IPS-20b (cell line): ENCODE results near the gene MYO18A.

ENCODE experiments used
- H3K27ac ChIP-seq: one replicate; pipeline ENCODE4 v1.5.1; 2013; ENCODE audit warnings: low read length
- H3K27me3 ChIP-seq: 2 replicates; pipeline ENCODE4 v1.6.1; 2013; ENCODE audit warnings: mild to moderate bottlenecking, low read length, inconsistent platforms; ENCODE audit not compliant: insufficient read depth
- H3K36me3 ChIP-seq: 2 replicates; pipeline ENCODE4 v1.6.1; 2013; ENCODE audit warnings: low read depth, mild to moderate bottlenecking, inconsistent platforms, low read length, moderate library complexity; ENCODE audit not compliant: insufficient read depth
- H3K4me1 ChIP-seq: 2 replicates; pipeline ENCODE4 v1.6.1; 2013; ENCODE audit warnings: mild to moderate bottlenecking, control low read depth, inconsistent platforms, low read length, moderate library complexity; ENCODE audit not compliant: insufficient read depth
- H3K4me3 ChIP-seq: 2 replicates; pipeline ENCODE4 v1.5.1; 2013; ENCODE audit warnings: mild to moderate bottlenecking, low read length, inconsistent platforms
- H3K9ac ChIP-seq: 2 replicates; pipeline ENCODE4 v1.6.1; 2013; ENCODE audit warnings: low read depth, mild to moderate bottlenecking, inconsistent platforms, low read length, moderate library complexity
- H3K9me3 ChIP-seq: 2 replicates; pipeline ENCODE4 v1.6.1; 2013; ENCODE audit warnings: mild to moderate bottlenecking, low read depth, low read length, inconsistent platforms; ENCODE audit not compliant: insufficient read depth

Gene MYO18A

DNA sequence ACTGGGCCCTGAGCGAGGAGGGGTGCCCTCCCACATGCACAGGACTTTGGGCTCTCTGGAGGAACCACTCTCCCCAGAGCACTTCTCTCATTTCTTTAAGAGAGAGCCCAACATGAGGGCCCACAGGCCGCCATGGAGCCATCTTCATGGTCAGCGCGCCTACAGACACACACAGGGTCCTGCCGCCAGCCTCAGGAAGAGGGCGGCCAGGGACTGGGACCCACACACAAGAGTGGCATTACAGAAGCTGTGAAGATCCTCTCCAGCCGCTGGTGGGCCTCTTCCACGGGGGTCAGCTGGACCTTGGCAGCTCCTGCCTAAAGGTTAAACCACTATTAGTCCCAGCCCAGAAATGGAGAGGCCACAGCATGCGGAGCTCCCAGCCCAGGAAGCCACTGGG lies 54.5 kb downstream of the MYO18A start:
- no peak overlapping the region for H3K9ac ChIP-seq
- peaks cover 4% of the 10 kb centered on the region; the same call in 1 of the 2 replicates for H3K36me3 ChIP-seq

DNA sequence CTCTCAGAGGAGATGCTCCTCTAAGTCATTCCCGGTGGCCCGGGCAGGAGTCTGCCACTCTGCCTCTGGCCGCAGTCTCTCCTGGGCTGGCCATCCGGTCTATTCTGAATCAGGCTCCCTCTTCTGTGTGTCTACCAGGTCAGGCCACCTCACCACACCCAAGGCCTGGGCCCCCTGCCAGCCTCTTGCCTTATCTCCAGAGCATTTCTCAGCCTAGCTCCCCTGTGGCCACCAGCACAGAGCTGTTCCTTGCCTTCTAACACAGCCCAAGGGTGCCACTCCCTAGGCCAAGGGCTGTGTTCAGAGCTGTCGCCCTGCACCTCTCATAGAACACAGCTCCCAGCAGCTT lies 55.3 kb downstream of the MYO18A start:
- H3K9ac ChIP-seq = no peak overlapping the region; the same call in 1 of the 2 replicates
- H3K27me3 ChIP-seq = no peaks in the 10 kb centered on the region
- H3K4me1 ChIP-seq = no peaks in the 10 kb centered on the region
- peaks cover 11% of the 10 kb centered on the region; the same call in 1 of the 2 replicates for H3K36me3 ChIP-seq
- H3K9me3 ChIP-seq = no peaks in the 10 kb centered on the region
- no peak overlapping the region for H3K27ac ChIP-seq
- no peak overlapping the region for H3K4me3 ChIP-seq

More for the DNA sequence above, 54.5 kb downstream of the MYO18A start:
- no peak overlapping the region for H3K4me3 ChIP-seq
- H3K27ac ChIP-seq = no peak overlapping the region
- no peaks in the 10 kb centered on the region for H3K4me1 ChIP-seq
- H3K9me3 ChIP-seq = no peaks in the 10 kb centered on the region
- no peaks in the 10 kb centered on the region for H3K27me3 ChIP-seq

GRCh38 chr17:29124135-29124924 lies 55.9 kb downstream of the MYO18A start:
- H3K36me3 ChIP-seq = peaks cover 11% of the 10 kb centered on the region; the same call in 1 of the 2 replicates
- no peak overlapping the region for H3K27ac ChIP-seq
- H3K9ac ChIP-seq = no peak overlapping the region

GRCh38 chr17:29123111-29123510 lies 57.1 kb downstream of the MYO18A start:
- Histone ChIP-seq H3K9ac (no peak overlapping the region), H3K27me3 (no peaks in the 10 kb centered on the region), H3K27ac (no peak overlapping the region), H3K36me3 (peaks cover 17% of the 10 kb centered on the region; the same call in 1 of the 2 replicates), H3K4me3 (no peak overlapping the region), H3K9me3 (no peaks in the 10 kb centered on the region), H3K4me1 (no peaks in the 10 kb centered on the region)

More at GRCh38 chr17:29124135-29124924, 55.9 kb downstream of the MYO18A start:
- H3K4me1 ChIP-seq = no peaks in the 10 kb centered on the region
- no peaks in the 10 kb centered on the region for H3K27me3 ChIP-seq
- H3K9me3 ChIP-seq = no peaks in the 10 kb centered on the region
- no peak overlapping the region for H3K4me3 ChIP-seq

DNA sequence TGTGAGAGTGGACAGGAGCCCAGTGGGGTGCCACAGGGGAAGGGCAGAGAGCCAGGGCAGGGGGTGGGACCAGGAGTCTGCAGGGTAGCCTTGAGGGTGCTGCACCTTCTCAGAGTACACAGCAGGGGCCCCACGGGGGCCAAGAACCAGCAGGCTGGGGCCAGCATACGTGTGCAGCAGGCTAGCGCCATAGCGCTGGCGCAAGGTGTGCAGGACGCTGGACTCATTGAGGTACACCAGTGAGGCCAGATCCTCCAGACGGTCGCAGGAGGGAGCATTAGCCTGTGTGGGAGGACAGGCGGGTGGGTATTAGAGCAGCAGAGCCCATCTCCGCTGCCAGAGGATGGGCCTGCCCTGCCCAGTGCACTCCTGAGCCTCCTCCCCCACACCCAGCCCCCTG lies 58.8 kb downstream of the MYO18A start:
- Histone ChIP-seq H3K36me3 (peaks cover 17% of the 10 kb centered on the region; the same call in 1 of the 2 replicates), H3K4me3 (no peak overlapping the region), H3K9ac (no peak overlapping the region), H3K27ac (no peak overlapping the region), H3K9me3 (no peaks in the 10 kb centered on the region), H3K4me1 (no peaks in the 10 kb centered on the region), H3K27me3 (no peaks in the 10 kb centered on the region)

- peaks cover 17% of the 10 kb centered on the region; the same call in 1 of the 2 replicates for H3K36me3 ChIP-seq
- H3K27me3 ChIP-seq = no peaks in the 10 kb centered on the region
- H3K9ac ChIP-seq = no peak overlapping the region
- no peak overlapping the region for H3K4me3 ChIP-seq
- 0 out of 2 replicates have a peak, but pooled peaks cover 4% of the 10 kb centered on the region for H3K4me1 ChIP-seq
- H3K9me3 ChIP-seq = no peaks in the 10 kb centered on the region
- no peak overlapping the region for H3K27ac ChIP-seq
These were observed 59.8 kb downstream of the MYO18A start for GRCh38 chr17:29120433-29120832.

GRCh38 chr17:29119265-29119664 lies 60.9 kb downstream of the MYO18A start:
- Histone ChIP-seq H3K27ac (no peak overlapping the region), H3K27me3 (no peaks in the 10 kb centered on the region), H3K36me3 (peaks cover 20% of the 10 kb centered on the region; the same call in 1 of the 2 replicates), H3K4me3 (no peak overlapping the region), H3K9me3 (no peaks in the 10 kb centered on the region), H3K9ac (no peak overlapping the region), H3K4me1 (0 out of 2 replicates have a peak, but pooled peaks cover 4% of the 10 kb centered on the region)

DNA sequence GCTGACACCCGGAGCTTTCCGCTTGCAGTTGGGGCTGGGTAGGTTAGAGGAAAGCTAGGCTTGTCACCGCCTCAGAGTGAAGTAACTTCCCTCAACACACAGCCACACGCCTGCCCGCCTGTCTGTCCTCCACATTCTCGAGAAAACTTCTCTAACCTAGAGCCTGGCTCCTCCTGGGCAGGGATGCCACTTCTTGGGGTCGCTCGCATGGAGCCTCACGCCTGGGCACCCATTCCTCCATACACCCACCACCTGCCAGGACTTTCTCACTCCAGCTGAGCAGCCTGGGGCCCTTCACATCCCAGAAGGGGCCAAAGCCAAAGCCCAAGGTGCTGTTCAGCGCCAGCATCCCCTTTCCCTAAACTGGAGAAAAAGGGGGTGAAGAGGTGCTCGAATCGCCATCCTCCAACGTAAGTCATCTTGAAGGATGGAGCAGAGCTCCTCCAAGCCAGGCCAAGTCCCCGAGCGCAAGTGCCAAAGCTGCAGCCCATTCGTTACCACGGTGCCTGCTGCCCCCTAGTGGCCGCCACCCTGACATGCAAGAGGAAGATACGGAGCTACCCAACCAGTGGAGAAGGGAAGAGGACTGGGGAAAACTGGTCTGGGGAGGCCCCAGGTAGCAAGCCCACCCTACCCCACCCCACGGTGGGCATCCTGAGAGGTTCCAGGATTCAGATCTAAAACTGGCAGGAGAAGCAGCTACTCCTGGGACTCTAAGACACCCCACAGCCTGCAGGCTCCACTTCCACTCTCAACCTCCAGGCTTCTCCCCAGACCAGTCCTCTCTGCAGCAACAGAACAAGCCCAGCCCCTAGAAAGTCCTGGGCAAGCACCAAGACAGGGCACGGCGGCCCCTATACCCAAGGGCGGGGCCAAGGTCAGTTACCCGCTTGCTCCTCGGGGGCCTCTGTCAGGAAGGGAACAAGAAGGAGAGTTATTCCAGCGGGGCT lies 63.1 kb downstream of the MYO18A start:
- Histone ChIP-seq H3K27me3 (no peaks in the 10 kb centered on the region), H3K27ac (no peak overlapping the region), H3K9ac (no peak overlapping the region), H3K9me3 (no peaks in the 10 kb centered on the region), H3K4me3 (no peak overlapping the region), H3K4me1 (0 out of 2 replicates have a peak, but pooled peaks cover 4% of the 10 kb centered on the region), H3K36me3 (peaks cover 21% of the 10 kb centered on the region; the same call in 1 of the 2 replicates)

DNA sequence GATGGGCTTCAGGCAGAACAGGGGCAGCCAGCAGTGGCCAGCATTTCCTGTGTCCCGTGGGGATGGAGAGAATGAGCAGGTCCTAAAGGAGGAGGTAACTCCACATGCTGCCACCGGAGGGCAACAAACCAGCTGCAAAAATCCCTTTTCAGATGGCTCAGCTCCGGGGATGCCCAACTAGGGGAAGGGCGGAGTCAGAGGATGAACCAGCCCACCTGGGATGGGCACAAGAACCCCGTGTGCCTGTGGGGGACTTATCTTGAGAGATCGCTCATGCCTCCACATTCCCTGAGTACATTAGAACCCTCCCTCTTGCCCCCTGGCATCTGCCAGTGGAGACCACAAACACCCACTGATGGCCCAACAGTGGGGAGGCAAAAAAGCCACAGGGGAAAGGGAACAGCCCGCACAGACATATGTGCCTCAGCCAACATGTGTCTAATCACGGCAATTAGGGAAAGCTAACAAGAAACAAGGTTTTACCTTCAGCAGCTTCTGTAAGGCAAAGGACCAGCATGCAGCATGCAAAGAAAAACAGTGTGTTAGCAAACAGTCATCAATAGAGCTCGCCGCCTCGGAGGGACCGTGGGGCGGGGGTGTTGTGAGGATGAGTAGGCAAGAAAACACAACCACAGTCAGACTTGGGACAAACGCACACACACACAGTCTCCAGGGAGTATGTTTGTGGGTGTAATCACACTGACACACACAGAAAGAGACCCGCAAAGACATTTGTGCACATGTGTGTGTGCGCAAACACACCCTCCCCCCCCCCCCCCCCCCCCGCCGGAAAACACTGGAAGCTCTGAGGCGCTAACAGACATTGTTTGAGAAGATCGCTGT lies 64.0 kb downstream of the MYO18A start:
- H3K9me3 ChIP-seq = no peaks in the 10 kb centered on the region
- H3K4me3 ChIP-seq = no peak overlapping the region
- H3K27me3 ChIP-seq = no peaks in the 10 kb centered on the region
- H3K36me3 ChIP-seq = peaks cover 21% of the 10 kb centered on the region; the same call in 1 of the 2 replicates
- no peak overlapping the region for H3K9ac ChIP-seq
- 0 out of 2 replicates have a peak, but pooled peaks cover 4% of the 10 kb centered on the region for H3K4me1 ChIP-seq
- no peak overlapping the region for H3K27ac ChIP-seq

DNA sequence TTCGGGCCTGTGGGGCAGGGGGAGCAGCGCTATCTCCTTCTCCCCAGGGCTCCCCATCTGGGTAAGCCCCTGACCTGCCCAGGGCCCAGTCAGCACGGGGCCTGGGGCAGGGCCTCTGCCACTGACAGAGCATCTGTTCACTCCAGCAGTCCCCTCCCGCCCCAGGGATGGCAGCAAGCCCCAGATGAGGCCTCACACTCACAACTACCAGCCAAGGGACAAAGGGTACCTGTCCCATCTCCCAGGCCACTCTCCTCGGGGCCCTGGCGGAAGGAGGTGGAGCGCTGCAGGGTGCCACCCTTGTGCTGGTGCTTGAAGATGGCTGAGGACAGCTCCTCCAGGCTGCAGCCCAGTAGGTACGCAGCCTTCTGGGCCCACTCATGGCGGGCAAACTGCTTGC lies 64.8 kb downstream of the MYO18A start:
- H3K4me3 ChIP-seq = no peak overlapping the region
- no peak overlapping the region for H3K27ac ChIP-seq
- H3K9ac ChIP-seq = 0 out of 2 replicates have a peak overlapping the region, but pooled peaks have one; percentile 12
- no peaks in the 10 kb centered on the region for H3K27me3 ChIP-seq
- no peaks in the 10 kb centered on the region for H3K9me3 ChIP-seq
- H3K36me3 ChIP-seq = peaks cover 15% of the 10 kb centered on the region; the same call in 1 of the 2 replicates
- 0 out of 2 replicates have a peak, but pooled peaks cover 4% of the 10 kb centered on the region for H3K4me1 ChIP-seq

DNA sequence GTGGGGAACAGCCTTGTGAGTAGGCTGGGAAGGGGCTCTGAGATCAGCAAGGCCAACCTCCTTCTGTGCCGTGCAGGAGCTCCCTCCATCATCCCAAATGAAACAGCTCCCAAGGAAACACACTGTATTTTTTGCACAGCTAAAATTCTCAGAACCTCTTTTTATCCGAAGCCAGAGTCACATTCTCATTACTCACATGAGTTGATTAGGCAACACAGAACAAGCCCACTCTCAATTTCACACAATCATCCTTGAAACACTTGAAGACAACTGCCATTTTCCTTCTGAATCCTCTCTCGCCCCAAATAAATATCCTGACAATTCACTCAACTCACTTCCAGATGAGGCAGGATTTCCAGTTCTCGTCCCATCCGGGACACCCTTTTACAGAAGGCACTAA lies 66.1 kb downstream of the MYO18A start:
- Histone ChIP-seq H3K4me3 (no peak overlapping the region), H3K27me3 (no peaks in the 10 kb centered on the region), H3K4me1 (peaks cover 6% of the 10 kb centered on the region; the same call in 1 of the 2 replicates), H3K27ac (no peak overlapping the region), H3K9ac (no peak overlapping the region), H3K36me3 (peaks cover 8% of the 10 kb centered on the region; the same call in 1 of the 2 replicates), H3K9me3 (no peaks in the 10 kb centered on the region)
